Measurements from ENCODE around the gene DOP1B.
"Not testable (repeated sequence)": the region's sequence is repeated elsewhere in the genome, so short reads cannot be mapped to it uniquely, and the experiment has no call there.

Gene DOP1B

GRCh38 chr21:36126208-36126565 lies 30.4 kb upstream of the DOP1B start:
- H3K36me3 ChIP-seq (ENCODE audit: insufficient read depth, low read depth, low read length), result no peaks in the 10 kb centered on the region
- H3K27ac ChIP-seq (ENCODE audit: low read length), result no peak overlapping the region
- H3K9ac ChIP-seq (ENCODE audit: low read depth, low read length), result no peak overlapping the region
- H3K4me3 ChIP-seq (ENCODE audit: low read length), result no peak overlapping the region
- H3K4me1 ChIP-seq (ENCODE audit: insufficient read depth, low read length), result no peaks in the 10 kb centered on the region; the same call in 1 of the 2 replicates
- H3K27me3 ChIP-seq (ENCODE audit: insufficient read depth, low read length), result peaks cover 7% of the 10 kb centered on the region
- H3K9me3 ChIP-seq (ENCODE audit: insufficient read depth, low read depth, low read length), result no peaks in the 10 kb centered on the region

- H3K27me3 ChIP-seq (ENCODE audit: insufficient read depth, low read length), result peaks cover 7% of the 10 kb centered on the region
- no peaks in the 10 kb centered on the region for H3K9me3 ChIP-seq (ENCODE audit: insufficient read depth, low read depth, low read length)
- no peaks in the 10 kb centered on the region for H3K36me3 ChIP-seq (ENCODE audit: insufficient read depth, low read depth, low read length)
- no peak overlapping the region for H3K9ac ChIP-seq (ENCODE audit: low read depth, low read length)
- no peak overlapping the region for H3K4me3 ChIP-seq (ENCODE audit: low read length)
- no peak overlapping the region for H3K27ac ChIP-seq (ENCODE audit: low read length)
- no peaks in the 10 kb centered on the region; the same call in 1 of the 2 replicates for H3K4me1 ChIP-seq (ENCODE audit: insufficient read depth, low read length)
These were observed 30.0 kb upstream of the DOP1B start for GRCh38 chr21:36126621-36127110.

GRCh38 chr21:36127250-36127904 lies 29.2 kb upstream of the DOP1B start:
- Histone ChIP-seq H3K27ac (ENCODE audit: low read length) (no peak overlapping the region), H3K4me3 (ENCODE audit: low read length) (no peak overlapping the region), H3K9ac (ENCODE audit: low read depth, low read length) (no peak overlapping the region), H3K9me3 (ENCODE audit: insufficient read depth, low read depth, low read length) (no peaks in the 10 kb centered on the region), H3K4me1 (ENCODE audit: insufficient read depth, low read length) (no peaks in the 10 kb centered on the region; the same call in 1 of the 2 replicates), H3K36me3 (ENCODE audit: insufficient read depth, low read depth, low read length) (no peaks in the 10 kb centered on the region), H3K27me3 (ENCODE audit: insufficient read depth, low read length) (peaks cover 13% of the 10 kb centered on the region)

- Histone ChIP-seq H3K4me1 (ENCODE audit: insufficient read depth, low read length) (no peaks in the 10 kb centered on the region; the same call in 1 of the 2 replicates), H3K36me3 (ENCODE audit: insufficient read depth, low read depth, low read length) (no peaks in the 10 kb centered on the region), H3K4me3 (ENCODE audit: low read length) (no peak overlapping the region), H3K9ac (ENCODE audit: low read depth, low read length) (no peak overlapping the region), H3K27me3 (ENCODE audit: insufficient read depth, low read length) (peaks cover 19% of the 10 kb centered on the region), H3K9me3 (ENCODE audit: insufficient read depth, low read depth, low read length) (no peaks in the 10 kb centered on the region), H3K27ac (ENCODE audit: low read length) (no peak overlapping the region)
These were observed 28.6 kb upstream of the DOP1B start for GRCh38 chr21:36127977-36128376.

GRCh38 chr21:36129219-36129618 lies 27.4 kb upstream of the DOP1B start:
- Histone ChIP-seq H3K4me1 (ENCODE audit: insufficient read depth, low read length) (no peaks in the 10 kb centered on the region; the same call in 1 of the 2 replicates), H3K4me3 (ENCODE audit: low read length) (no peak overlapping the region), H3K9me3 (ENCODE audit: insufficient read depth, low read depth, low read length) (no peaks in the 10 kb centered on the region), H3K36me3 (ENCODE audit: insufficient read depth, low read depth, low read length) (no peaks in the 10 kb centered on the region), H3K27me3 (ENCODE audit: insufficient read depth, low read length) (peaks cover 31% of the 10 kb centered on the region), H3K9ac (ENCODE audit: low read depth, low read length) (no peak overlapping the region), H3K27ac (ENCODE audit: low read length) (no peak overlapping the region)

- not testable (repeated sequence) for H3K27ac ChIP-seq (ENCODE audit: low read length); H3K9me3 ChIP-seq (ENCODE audit: insufficient read depth, low read depth, low read length); H3K4me1 ChIP-seq (ENCODE audit: insufficient read depth, low read length); H3K36me3 ChIP-seq (ENCODE audit: insufficient read depth, low read depth, low read length)
- Histone ChIP-seq H3K27me3 (ENCODE audit: insufficient read depth, low read length) (peaks cover 43% of the 10 kb centered on the region), H3K4me3 (ENCODE audit: low read length) (peak overlapping the region; percentile 69), H3K9ac (ENCODE audit: low read depth, low read length) (peak overlapping the region; percentile 53; the same call in 1 of the 2 replicates)
These were observed 26.2 kb upstream of the DOP1B start for GRCh38 chr21:36130414-36130762.

GRCh38 chr21:36130839-36131238 lies 25.8 kb upstream of the DOP1B start:
- H3K4me3 ChIP-seq (ENCODE audit: low read length), result peak overlapping the region; percentile 69
- peak overlapping the region; percentile 53; the same call in 1 of the 2 replicates for H3K9ac ChIP-seq (ENCODE audit: low read depth, low read length)
- H3K4me1 ChIP-seq (ENCODE audit: insufficient read depth, low read length); H3K9me3 ChIP-seq (ENCODE audit: insufficient read depth, low read depth, low read length); H3K36me3 ChIP-seq (ENCODE audit: insufficient read depth, low read depth, low read length); H3K27ac ChIP-seq (ENCODE audit: low read length): not testable (repeated sequence)
- peaks cover 48% of the 10 kb centered on the region for H3K27me3 ChIP-seq (ENCODE audit: insufficient read depth, low read length)

GRCh38 chr21:36132696-36133095 lies 23.9 kb upstream of the DOP1B start:
- Histone ChIP-seq H3K4me1 (ENCODE audit: insufficient read depth, low read length) (peaks cover 6% of the 10 kb centered on the region; the same call in 1 of the 2 replicates), H3K4me3 (ENCODE audit: low read length) (no peak overlapping the region), H3K36me3 (ENCODE audit: insufficient read depth, low read depth, low read length) (no peaks in the 10 kb centered on the region), H3K9me3 (ENCODE audit: insufficient read depth, low read depth, low read length) (no peaks in the 10 kb centered on the region), H3K27ac (ENCODE audit: low read length) (no peak overlapping the region), H3K9ac (ENCODE audit: low read depth, low read length) (no peak overlapping the region), H3K27me3 (ENCODE audit: insufficient read depth, low read length) (peaks cover 66% of the 10 kb centered on the region)

GRCh38 chr21:36134803-36135390 lies 21.7 kb upstream of the DOP1B start, which contains the start of gene CBR3:
Gene CBR3 (plus strand): TSS chr21:36135079. CDS start chr21:36135193, 114 bp downstream.
- Histone ChIP-seq H3K9me3 (ENCODE audit: insufficient read depth, low read depth, low read length) (no peaks in the 10 kb centered on the region), H3K9ac (ENCODE audit: low read depth, low read length) (no peak within 1 kb of the TSS; the same call in 1 of the 2 replicates), H3K27me3 (ENCODE audit: insufficient read depth, low read length) (peaks cover 74% of the 10 kb centered on the region), H3K4me1 (ENCODE audit: insufficient read depth, low read length) (peaks cover 6% of the 10 kb centered on the region; the same call in 1 of the 2 replicates), H3K27ac (ENCODE audit: low read length) (no peak within 1 kb of the TSS), H3K36me3 (ENCODE audit: insufficient read depth, low read depth, low read length) (no peaks in the 10 kb centered on the region), H3K4me3 (ENCODE audit: low read length) (peak within 1 kb of the TSS; percentile 64)

- Histone ChIP-seq H3K4me3 (ENCODE audit: low read length) (peak overlapping the region; percentile 64), H3K9ac (ENCODE audit: low read depth, low read length) (no peak overlapping the region; the same call in 1 of the 2 replicates), H3K27ac (ENCODE audit: low read length) (no peak overlapping the region), H3K4me1 (ENCODE audit: insufficient read depth, low read length) (peaks cover 6% of the 10 kb centered on the region; the same call in 1 of the 2 replicates), H3K27me3 (ENCODE audit: insufficient read depth, low read length) (peaks cover 72% of the 10 kb centered on the region), H3K9me3 (ENCODE audit: insufficient read depth, low read depth, low read length) (no peaks in the 10 kb centered on the region), H3K36me3 (ENCODE audit: insufficient read depth, low read depth, low read length) (no peaks in the 10 kb centered on the region)
These were observed 21.1 kb upstream of the DOP1B start for GRCh38 chr21:36135391-36136102.

GRCh38 chr21:36139791-36140190 lies 16.8 kb upstream of the DOP1B start:
- not testable (repeated sequence) for H3K27ac ChIP-seq (ENCODE audit: low read length); H3K9me3 ChIP-seq (ENCODE audit: insufficient read depth, low read depth, low read length); H3K4me1 ChIP-seq (ENCODE audit: insufficient read depth, low read length); H3K36me3 ChIP-seq (ENCODE audit: insufficient read depth, low read depth, low read length); H3K9ac ChIP-seq (ENCODE audit: low read depth, low read length); H3K4me3 ChIP-seq (ENCODE audit: low read length)
- H3K27me3 ChIP-seq (ENCODE audit: insufficient read depth, low read length), result peaks cover 37% of the 10 kb centered on the region
